HG03342 (cell line): ENCODE data around the gene YWHAG.

Experiments used
- ATAC-seq: cut with Tn5 transposase; IDR thresholded peaks from one replicate; pipeline ENCODE4 v1.9.1; 2021; ENCODE audit warnings: mild to moderate bottlenecking, moderate library complexity; ENCODE audit not compliant: unreplicated experiment

Gene YWHAG

GRCh38 chr7:76278540-76278939 is 80.3 kb downstream of the YWHAG start:
- no peak for ATAC-seq
